CD14-positive monocyte (primary cell): ENCODE measurements around the gene EFCAB12. TPM values are rescaled to one million over a fixed set of nuclear protein-coding genes. Genes with fewer than 3 reads are reported as not detected.

Source experiments
- DNase-seq, 3 donors: peaks; one replicate each; pipeline ENCODE4 v3.0.0-alpha.2; 2011 to 2022
- H2AFZ ChIP-seq: 2 replicates; pipeline ENCODE4 v1.6.0; 2012; ENCODE audit warnings: mild to moderate bottlenecking, low read depth, low read length, inconsistent platforms; ENCODE audit not compliant: insufficient read depth, poor library complexity, severe bottlenecking
- H3K27ac ChIP-seq, 2 donors: 1 replicate in 1 of 2; 2 replicates in 1 of 2; pipeline ENCODE4 v1.5.1; 2012 to 2013; ENCODE audit warnings: low read length in 2 of 2, control low read depth in 1 of 2, inconsistent platforms in 1 of 2, low read depth in 1 of 2, mild to moderate bottlenecking in 1 of 2
- H3K27me3 ChIP-seq, 2 donors: one replicate each; pipeline versions ENCODE4 v1.6.0 to v1.6.1; 2011 to 2013; ENCODE audit warnings: low read length in 2 of 2; ENCODE audit not compliant: control insufficient read depth in 2 of 2, insufficient read depth in 2 of 2
- H3K36me3 ChIP-seq, 2 donors: replicated peaks in 1 of 2; 1 replicate in 1 of 2; 2 replicates in 1 of 2; pipeline versions ENCODE4 v1.5.1 to v1.6.1; 2012 to 2013; ENCODE audit warnings: low read length in 2 of 2, control low read depth in 1 of 2, inconsistent platforms in 1 of 2, mild to moderate bottlenecking in 1 of 2; ENCODE audit not compliant: insufficient read depth in 2 of 2, control insufficient read depth in 1 of 2
- H3K4me1 ChIP-seq, 2 donors: 1 replicate in 1 of 2; 2 replicates in 1 of 2; pipeline versions ENCODE4 v1.5.1 to v1.6.1; 2012 to 2013; ENCODE audit warnings: low read length in 2 of 2, control low read depth in 1 of 2, inconsistent platforms in 1 of 2, mild to moderate bottlenecking in 1 of 2, moderate library complexity in 1 of 2; ENCODE audit not compliant: insufficient read depth in 2 of 2, control insufficient read depth in 1 of 2
- H3K4me2 ChIP-seq: replicated peaks from 2 replicates; pipeline ENCODE3; 2012; ENCODE audit warnings: low read length, moderate library complexity, mild to moderate bottlenecking; ENCODE audit not compliant: poor library complexity, severe bottlenecking; ENCODE audit errors: extremely low read depth
- H3K4me3 ChIP-seq, 3 experiments: fragments of 200-600 bp in 1 of 3; sonication (generic) in 1 of 3; replicated peaks in 1 of 3; 1 replicate in 2 of 3; 2 replicates in 1 of 3; pipeline ENCODE4 v1.5.1; 2011 to 2013; ENCODE audit warnings: low read length in 3 of 3, mild to moderate bottlenecking in 3 of 3, control low read depth in 2 of 3, low read depth in 2 of 3, inconsistent platforms in 1 of 3, moderate library complexity in 1 of 3
- H3K79me2 ChIP-seq: 2 replicates; pipeline ENCODE4 v1.6.0; 2012; ENCODE audit warnings: mild to moderate bottlenecking, control low read depth, inconsistent platforms, low read length, moderate library complexity; ENCODE audit not compliant: insufficient read depth
- H3K9ac ChIP-seq: 2 replicates; pipeline ENCODE4 v1.6.0; 2017; ENCODE audit warnings: low read length, mild to moderate bottlenecking; ENCODE audit not compliant: insufficient read depth, poor library complexity, severe bottlenecking
- H3K9me3 ChIP-seq, 2 donors: replicated peaks in 1 of 2; 1 replicate in 1 of 2; 2 replicates in 1 of 2; pipeline versions ENCODE4 v1.5.1 to v1.6.1; 2012 to 2013; ENCODE audit warnings: low read length in 2 of 2, control low read depth in 1 of 2; ENCODE audit not compliant: control insufficient read depth in 1 of 2, insufficient read depth in 1 of 2
- H4K20me1 ChIP-seq: 2 replicates; pipeline ENCODE4 v1.6.0; 2012; ENCODE audit warnings: mild to moderate bottlenecking, low read length, control low read depth, moderate library complexity; ENCODE audit not compliant: insufficient read depth
- H3K27ac Mint-ChIP-seq, 7 donors: one replicate each; pipeline ENCODE4 v1.8.0; 2020; ENCODE audit warnings: mild to moderate bottlenecking in 7 of 7, mixed read lengths in 7 of 7, moderate library complexity in 6 of 7, inconsistent platforms in 2 of 7
- H3K27me3 Mint-ChIP-seq, 3 donors: one replicate each; pipeline ENCODE4 v1.8.0; 2021 to 2022; ENCODE audit warnings: low read depth in 3 of 3, mild to moderate bottlenecking in 3 of 3, mixed read lengths in 3 of 3, moderate library complexity in 3 of 3, inconsistent platforms in 1 of 3
- H3K36me3 Mint-ChIP-seq, 2 donors: one replicate each; pipeline ENCODE4 v1.8.0; 2020; ENCODE audit warnings: mixed read lengths in 2 of 2, inconsistent platforms in 1 of 2, mild to moderate bottlenecking in 1 of 2
- H3K4me1 Mint-ChIP-seq: one replicate; pipeline ENCODE4 v1.8.0; 2020; ENCODE audit warnings: mild to moderate bottlenecking, mixed read lengths
- H3K4me3 Mint-ChIP-seq, 2 donors: one replicate each; pipeline ENCODE4 v1.8.0; 2020; ENCODE audit warnings: mild to moderate bottlenecking in 2 of 2, mixed read lengths in 2 of 2, moderate library complexity in 1 of 2
- H3K9me3 Mint-ChIP-seq, 7 donors: one replicate each; pipeline ENCODE4 v1.8.0; 2020 to 2022; ENCODE audit warnings: mixed read lengths in 7 of 7, mild to moderate bottlenecking in 6 of 7, moderate library complexity in 6 of 7, inconsistent platforms in 2 of 7
- CTCF ChIP-seq: fragments of 200-600 bp; IDR thresholded peaks from one replicate; pipeline ENCODE4 v1.8.0; 2022; ENCODE audit warnings: antibody characterized with exemption, mild to moderate bottlenecking
- WGBS: methylation state at CpG from one replicate; pipeline ENCODE4 v1.1.5; 2013; ENCODE audit warnings: missing lambda C conversion rate; ENCODE audit not compliant: insufficient coverage; 5-methylcytosine and 5-hydroxymethylcytosine counted together
- intact Hi-C, 2 donors: fragments of 100-400 bp; cut with micrococcal nuclease; formaldehyde crosslinking; loops; one replicate each; pipeline versions ENCODE4 v1.15.0 to v1.15.1; 2023
- polyA plus RNA-seq, 3 donors: library from polyadenylated mRNA; depleted of rRNA in 1 of 3; unstranded in 2 of 3; stranded (reverse) in 1 of 3; fragments of 300-500 nt in 2 of 3; fragments of >200 nt in 1 of 3; fragmentation: Illumina TruSeq in 2 of 3; gene quantifications; 1 replicate in 2 of 3; 2 replicates in 1 of 3; pipeline ENCODE4 v1.2.3, GENCODE V29; 2012 to 2021

The EFCAB12 gene
- polyA plus RNA-seq, 3 donors, result 0.35 TPM; not detected in 2

DNA sequence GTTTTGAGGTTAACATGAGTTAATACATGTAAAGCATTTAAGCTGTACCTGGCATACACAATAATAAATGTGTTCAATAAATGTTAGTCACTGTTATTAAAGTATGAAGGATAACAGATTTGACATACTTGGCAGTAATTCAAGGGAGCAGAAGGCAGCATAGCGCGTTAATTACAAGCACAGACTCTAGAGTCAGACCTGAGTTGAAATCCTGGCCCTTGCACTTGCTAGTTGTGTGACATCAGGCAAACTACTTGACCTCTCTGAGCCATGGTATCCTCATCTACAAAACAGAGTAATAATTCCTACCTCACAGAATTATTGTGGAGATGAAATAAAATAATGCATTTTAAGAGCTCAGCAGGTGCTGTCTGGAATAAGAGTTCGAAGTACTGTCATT is 17.0 kb upstream of the EFCAB12 start:
- no peak overlapping the region for H3K4me3 ChIP-seq
- peaks cover 50% of the 10 kb centered on the region for H3K79me2 ChIP-seq
- H3K9me3 ChIP-seq, result no peaks in the 10 kb centered on the region
- no CpG with 5 or more reads among the region's 3 CpGs for WGBS
- no peaks in the 10 kb centered on the region for H3K9me3 Mint-ChIP-seq
- no peak for TF ChIP-seq CTCF
- intact Hi-C loops, result no loop called here
- H3K4me2 ChIP-seq, result no peak overlapping the region
- no peak for DNase-seq
- no peaks in the 10 kb centered on the region for H4K20me1 ChIP-seq
- no peak overlapping the region for H3K4me3 Mint-ChIP-seq
- H3K36me3 ChIP-seq, result no peaks in the 10 kb centered on the region
- peaks cover 0 to 2% (median 0%) of the 10 kb centered on the region in 3 donors for H3K27me3 Mint-ChIP-seq
- peaks cover 1 to 6% of the 10 kb centered on the region in 2 donors for H3K36me3 Mint-ChIP-seq
- H3K27ac ChIP-seq, result peak overlapping the region in 1 of 2 donors; percentile 77
- H3K27me3 ChIP-seq, result no peaks in the 10 kb centered on the region
- peaks cover 53% of the 10 kb centered on the region for H3K4me1 Mint-ChIP-seq
- no peak overlapping the region for H3K9ac ChIP-seq
- peak overlapping the region in 3 of 7 donors; percentile 80 to 92 (median 87) for H3K27ac Mint-ChIP-seq
- peaks cover 35 to 40% of the 10 kb centered on the region in 2 donors for H3K4me1 ChIP-seq
- H2AFZ ChIP-seq, result no peak overlapping the region

GRCh38 chr3:129442947-129443346 is 14.5 kb upstream of the EFCAB12 start:
- Histone ChIP-seq H3K9me3 (no peaks in the 10 kb centered on the region), H2AFZ (no peak overlapping the region), H3K4me3 (no peak overlapping the region), H3K36me3 (peaks cover 2 to 3% of the 10 kb centered on the region in 2 donors), H4K20me1 (peaks cover 10% of the 10 kb centered on the region), H3K9ac (no peak overlapping the region), H3K4me1 (peaks cover 46 to 57% of the 10 kb centered on the region in 2 donors), H3K79me2 (peaks cover 66% of the 10 kb centered on the region), H3K27me3 (no peaks in the 10 kb centered on the region), H3K27ac (peak overlapping the region in 1 of 2 donors; percentile 77), H3K4me2 (no peak overlapping the region)
- Mint-ChIP-seq H3K27me3 (peaks cover 0 to 4% (median 0%) of the 10 kb centered on the region in 3 donors), H3K4me3 (no peak overlapping the region), H3K9me3 (no peaks in the 10 kb centered on the region), H3K36me3 (peaks cover 3 to 10% of the 10 kb centered on the region in 2 donors), H3K27ac (peak overlapping the region in 3 of 7 donors; percentile 12 to 80 (median 26)), H3K4me1 (peaks cover 59% of the 10 kb centered on the region)
- no peak for DNase-seq
- intact Hi-C loops, result no loop called here
- TF ChIP-seq CTCF, result no peak
